Suprapubic skin (tissue), 4 donors: ENCODE results near the gene HOATZ.

ENCODE experiments used
- CTCF ChIP-seq, 2 donors: fragments of 200-600 bp in 1 of 2; fragments of 450-650 bp in 1 of 2; sonication (generic) in 1 of 2; IDR thresholded peaks; one replicate each; pipeline ENCODE4 v1.5.1; 2016 to 2019; ENCODE audit warnings: antibody characterized with exemption in 2 of 2, mild to moderate bottlenecking in 1 of 2, moderate library complexity in 1 of 2
- EP300 ChIP-seq: sonication (generic); formaldehyde crosslinking; IDR thresholded peaks from one replicate; pipeline ENCODE4 v1.6.1; 2017; ENCODE audit warnings: antibody characterized with exemption
- POLR2A ChIP-seq, 2 donors: fragments of 450-650 bp; IDR thresholded peaks; one replicate each; pipeline ENCODE4 v1.6.1; 2017; ENCODE audit warnings: antibody characterized with exemption in 2 of 2, mild to moderate bottlenecking in 2 of 2, moderate library complexity in 2 of 2
- POLR2AphosphoS5 ChIP-seq, 3 donors: sonication (generic); formaldehyde crosslinking; IDR thresholded peaks; one replicate each; pipeline ENCODE4 v1.6.1; 2017; ENCODE audit warnings: antibody characterized with exemption in 3 of 3

GRCh38 chr11:111565114-111565720 lies 50.6 kb downstream of the HOATZ start:
- TF ChIP-seq POLR2A (IDR thresholded peaks at IDR 0.05) (no peak), CTCF (IDR thresholded peaks at IDR 0.05) (peak; percentile 83 to 86), EP300 (no peak), POLR2AphosphoS5 (IDR thresholded peaks at IDR 0.05) (no peak)
